AG20443 (cell line): ENCODE measurements around the gene TXNDC11.
A peak's percentile ranks its signal among the peaks of the same experiment; 100 is the strongest.

Experiments
- DNase-seq: peaks from one replicate; pipeline ENCODE4 v3.0.0; 2012; ENCODE audit warnings: low spot score, mixed read lengths

Gene TXNDC11

DNA sequence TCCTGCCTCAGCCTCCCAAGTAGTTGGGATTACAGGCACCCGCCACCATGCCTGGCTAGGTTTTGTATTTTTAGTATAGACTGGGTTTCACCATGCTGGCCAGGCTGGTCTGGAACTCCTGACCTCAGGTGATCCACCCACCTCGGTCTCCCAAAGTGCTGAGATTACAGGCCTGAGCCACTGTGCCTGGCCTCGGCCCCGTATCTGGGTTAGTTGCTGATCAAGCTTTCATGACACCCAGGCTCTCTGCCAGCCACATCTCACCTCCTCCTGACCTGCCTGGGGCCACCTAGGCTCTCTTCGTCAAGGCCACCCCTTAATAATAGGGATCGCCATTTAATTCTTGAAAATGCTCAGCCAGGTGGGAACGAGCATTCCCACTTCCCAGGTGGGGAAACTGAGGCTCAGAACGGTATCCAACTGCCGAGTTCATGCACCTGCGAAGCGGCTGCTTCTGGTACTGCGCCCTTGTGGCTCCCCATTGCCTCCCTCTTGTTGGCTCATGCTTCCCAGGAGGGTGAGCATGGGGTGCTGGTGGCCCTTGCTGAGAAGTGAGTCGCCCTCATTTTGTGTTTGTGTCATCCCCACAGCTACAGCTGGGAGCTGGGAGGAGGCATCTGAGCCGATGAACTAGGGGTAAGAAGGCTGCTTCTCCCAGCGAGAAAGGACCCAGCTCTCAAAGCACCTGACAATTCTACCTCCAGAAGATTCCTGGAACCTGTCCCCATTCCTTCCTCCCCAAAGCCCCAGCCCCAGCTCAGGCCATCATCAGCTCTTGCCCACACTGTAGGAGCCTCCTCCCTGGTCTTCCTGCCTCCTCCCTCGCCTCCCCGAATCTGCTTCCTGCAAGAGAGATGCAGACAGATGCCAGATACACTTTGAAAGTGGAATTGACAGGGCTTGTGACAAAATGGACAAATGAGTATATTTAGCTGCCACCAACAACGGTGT, 91.7 kb downstream of the TXNDC11 start:
- DNase-seq = no peak

DNA sequence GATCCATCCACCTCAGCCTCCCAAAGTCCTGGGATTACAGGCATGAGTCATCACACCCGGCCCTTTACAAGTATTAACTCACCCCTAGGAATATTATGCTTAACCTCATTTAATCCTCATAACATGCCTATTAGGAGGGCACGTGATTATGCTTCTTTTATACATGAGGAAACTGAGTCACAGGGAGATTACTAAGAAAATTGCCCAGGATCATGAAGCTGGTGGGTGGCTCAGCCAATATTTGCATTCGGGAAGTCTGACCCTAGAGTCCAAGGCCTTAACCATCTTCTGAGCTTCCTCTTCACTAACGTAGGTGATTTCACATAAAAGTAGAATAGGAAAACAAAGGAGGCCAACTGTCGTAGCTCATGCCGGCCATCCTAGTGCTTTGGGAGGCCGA, 93.4 kb downstream of the TXNDC11 start:
- no peak for DNase-seq

DNA sequence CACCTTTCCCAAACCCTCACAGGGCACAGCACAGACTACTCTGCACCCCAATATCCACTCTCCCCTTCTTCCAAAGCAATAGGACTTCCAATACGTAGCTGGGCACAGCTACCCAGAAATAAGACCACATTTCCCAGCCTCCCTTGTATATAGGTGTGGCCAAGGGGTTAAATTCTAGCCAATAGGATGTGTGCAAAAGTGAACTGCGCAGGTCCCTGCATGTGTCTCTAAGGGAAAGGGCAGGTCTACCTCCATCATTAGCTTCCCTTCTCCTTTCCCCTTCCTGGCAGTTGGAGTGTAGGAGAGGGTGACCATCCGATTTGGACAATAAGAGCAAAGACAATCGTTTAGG, 99.9 kb downstream of the TXNDC11 start:
- DNase-seq = no peak

DNA sequence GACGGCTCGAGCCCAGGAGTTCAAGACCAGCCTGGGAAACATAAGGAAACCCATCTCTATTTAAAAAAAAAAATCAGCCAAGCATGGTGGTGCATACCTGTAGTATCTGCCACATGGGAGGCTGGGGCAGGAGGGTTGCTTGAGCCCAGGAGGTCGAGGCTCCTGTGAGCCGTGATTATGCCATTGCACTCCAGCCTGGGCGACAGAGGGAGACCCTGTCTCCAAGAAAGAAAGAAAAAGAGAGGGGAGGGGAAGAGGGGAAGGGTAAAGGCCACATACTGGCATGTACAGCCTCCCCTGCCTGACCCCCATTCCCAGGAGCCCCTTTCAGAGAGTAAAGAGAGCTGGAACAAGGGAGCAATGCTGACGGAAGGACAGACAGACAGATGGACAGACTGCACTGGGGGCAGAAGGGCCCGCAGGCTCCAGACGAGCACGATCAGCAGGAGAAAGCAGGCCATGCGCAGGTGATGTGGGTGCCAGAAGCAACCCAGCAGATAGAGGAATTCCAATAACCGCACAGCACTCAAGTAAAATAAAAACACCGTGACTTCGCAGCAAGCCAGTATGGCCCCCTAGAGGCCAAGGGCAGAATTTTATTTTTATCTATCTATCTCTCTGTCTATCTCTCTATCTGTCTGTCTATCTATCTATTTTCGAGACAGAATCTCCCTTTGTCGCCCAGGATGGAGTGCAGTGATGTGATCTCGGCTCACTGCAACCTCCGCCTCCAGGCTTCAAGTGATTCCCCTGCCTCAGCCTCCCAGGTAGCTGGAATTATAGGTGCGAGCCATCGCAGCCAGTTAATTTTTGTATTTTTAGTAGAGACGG, 101.5 kb downstream of the TXNDC11 start:
- peak; percentile 82 for DNase-seq

DNA sequence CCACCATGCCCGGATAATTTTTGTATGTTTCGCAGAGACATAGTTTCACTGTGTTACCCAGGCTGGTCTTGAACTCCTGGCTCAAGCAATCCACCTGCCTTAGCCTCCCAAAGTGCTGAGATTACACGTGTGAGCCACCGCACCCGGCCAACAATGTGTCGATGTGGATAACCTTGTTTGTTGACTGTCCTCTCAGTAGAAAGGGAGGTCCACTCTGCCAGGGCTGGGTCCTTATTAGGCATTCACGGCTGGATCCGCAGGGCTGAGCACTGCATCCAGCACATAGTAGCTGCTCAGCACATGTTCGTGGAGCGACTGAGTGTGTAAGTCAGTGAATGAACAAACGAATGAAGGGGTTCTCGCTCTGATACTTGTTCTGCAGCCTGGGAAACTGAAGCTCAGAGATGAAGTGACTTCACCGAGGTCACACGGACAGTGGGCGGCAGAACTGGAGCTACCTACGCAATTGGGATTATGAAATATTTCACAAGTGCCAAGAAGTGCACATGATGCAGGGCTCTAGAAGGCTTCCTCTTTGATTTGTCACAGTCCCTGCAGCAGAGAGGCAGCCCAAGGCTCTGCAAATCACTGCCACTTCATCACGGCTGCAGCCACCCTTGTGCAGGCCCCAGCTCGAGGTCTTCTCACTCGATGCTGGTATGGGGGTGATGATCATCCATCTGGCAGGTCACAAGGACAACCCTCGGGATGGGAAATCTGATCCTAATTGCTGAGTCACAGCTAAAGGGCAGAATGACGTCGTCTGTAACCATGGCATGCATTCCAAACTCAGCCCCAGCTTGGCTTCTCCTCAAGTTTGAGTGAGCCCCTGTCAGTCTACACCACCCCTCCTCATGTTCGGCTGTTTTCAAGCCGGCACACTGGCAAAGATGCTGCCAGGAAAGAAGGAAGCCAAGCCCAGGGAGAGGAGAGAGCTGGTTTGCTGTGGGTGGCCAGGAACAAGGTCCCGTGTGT, 102.4 kb downstream of the TXNDC11 start:
- DNase-seq = peak; percentile 90

DNA sequence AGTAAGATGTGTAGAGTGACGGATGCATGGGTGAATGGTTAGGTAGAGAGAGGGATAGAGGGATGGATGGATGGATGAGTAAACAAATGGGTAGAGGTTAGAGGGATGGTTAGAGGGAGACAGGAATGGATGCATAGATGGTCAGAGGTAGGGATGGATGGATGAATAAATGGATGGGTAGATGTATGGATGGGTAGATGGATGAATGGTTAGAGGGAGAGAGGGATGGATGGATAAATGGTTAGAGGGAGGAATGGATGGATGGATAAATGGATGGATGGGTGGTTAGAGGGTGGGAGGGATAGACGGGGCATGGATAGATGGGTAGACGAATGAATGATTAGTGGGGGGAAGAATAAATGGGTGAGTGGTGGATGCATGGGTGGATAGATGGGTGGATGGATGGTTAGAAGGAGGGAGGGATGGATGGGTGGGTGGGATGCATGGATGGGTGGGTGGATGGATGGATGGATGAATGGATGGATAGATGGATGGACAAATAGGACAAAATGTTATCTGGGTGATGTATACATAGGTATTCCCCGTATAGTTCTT, 103.6 kb downstream of the TXNDC11 start:
- DNase-seq = no peak

DNA sequence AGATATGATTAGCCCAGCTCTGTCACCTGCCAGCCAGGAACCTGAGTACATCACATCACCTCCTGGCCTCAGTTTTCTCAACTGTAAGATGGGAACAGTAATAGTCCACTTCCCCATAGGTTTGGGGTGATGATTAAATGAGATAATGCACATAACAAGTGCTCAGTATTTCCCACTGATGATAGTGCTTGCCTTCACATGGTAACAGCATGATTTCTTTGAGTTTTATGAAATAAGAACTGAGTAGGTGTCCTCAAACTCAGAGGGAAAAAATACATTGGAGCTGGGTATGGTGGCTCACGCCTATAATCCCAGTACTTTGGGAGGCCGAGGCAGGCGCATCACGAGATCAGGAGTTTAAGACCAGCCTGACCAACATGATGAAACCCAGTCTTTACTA, 104.5 kb downstream of the TXNDC11 start:
- DNase-seq = no peak

DNA sequence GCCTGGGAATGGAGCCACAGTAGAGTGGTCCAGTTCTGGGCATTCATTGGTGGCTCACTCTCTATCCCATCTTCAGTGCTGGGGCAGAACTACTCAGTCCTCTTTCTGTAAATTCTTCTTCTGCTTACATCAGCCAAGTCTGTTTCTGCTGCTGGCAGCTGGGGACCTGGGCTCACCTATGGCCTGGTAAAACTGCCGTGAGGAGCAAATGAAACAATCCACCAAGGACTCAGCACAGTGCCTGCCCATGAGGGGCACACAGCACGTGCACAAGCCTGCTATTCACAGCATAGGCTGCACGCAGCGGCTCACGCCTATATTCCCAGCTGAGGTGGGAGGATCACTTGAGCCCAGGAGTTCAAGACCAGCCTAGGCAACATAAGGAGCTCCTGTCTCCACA, 105.3 kb downstream of the TXNDC11 start:
- no peak for DNase-seq

DNA sequence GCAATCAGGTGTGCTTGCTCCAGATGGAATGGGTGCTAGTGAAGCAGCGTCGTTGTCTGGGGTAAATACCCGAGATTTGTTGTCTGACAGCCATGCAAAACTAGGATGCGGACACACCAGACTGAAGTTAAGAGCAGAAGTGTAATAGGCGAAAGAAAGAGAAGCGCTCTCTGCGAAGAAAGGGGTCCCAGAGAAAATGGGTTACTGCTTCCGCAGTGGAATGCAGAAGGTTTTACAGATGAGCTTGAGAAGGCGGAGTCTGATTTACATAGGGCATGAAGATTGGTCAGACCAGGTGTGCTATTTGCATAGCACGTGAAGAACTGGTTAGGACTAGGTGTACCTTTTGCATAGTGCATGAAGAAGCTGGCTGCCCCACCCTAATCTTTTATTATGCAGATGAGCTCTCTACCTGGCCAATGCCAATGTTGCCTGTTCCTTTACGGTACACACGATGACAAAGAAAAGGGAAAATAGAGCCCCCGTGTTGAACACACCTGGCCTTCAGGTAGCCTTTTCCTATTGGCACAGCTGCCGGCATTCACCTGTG, 106.4 kb downstream of the TXNDC11 start:
- no peak for DNase-seq

DNA sequence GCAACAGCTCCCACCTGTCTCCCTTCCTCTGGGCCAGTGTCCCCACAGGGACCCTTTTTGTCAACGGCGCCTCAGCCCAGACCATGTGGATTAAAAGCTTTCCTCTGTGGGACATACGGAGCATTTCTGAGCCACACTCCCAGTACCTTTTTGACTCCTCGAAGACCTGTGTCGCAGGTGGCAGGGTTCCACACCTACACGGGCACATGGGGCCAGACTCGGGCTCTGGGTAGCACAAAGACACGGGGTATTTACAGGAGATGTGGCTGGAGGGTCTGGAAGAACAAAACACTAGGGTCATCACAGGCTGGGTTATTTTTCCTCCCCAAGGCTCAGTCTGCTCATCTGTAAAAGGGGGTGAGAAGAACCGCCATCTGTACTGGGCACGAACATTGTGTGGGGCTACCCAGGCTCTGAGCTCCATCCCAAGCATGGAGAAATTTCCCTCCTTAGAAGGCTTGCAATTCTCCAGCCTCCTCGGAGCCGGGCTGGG, 106.9 kb downstream of the TXNDC11 start:
- no peak for DNase-seq

DNA sequence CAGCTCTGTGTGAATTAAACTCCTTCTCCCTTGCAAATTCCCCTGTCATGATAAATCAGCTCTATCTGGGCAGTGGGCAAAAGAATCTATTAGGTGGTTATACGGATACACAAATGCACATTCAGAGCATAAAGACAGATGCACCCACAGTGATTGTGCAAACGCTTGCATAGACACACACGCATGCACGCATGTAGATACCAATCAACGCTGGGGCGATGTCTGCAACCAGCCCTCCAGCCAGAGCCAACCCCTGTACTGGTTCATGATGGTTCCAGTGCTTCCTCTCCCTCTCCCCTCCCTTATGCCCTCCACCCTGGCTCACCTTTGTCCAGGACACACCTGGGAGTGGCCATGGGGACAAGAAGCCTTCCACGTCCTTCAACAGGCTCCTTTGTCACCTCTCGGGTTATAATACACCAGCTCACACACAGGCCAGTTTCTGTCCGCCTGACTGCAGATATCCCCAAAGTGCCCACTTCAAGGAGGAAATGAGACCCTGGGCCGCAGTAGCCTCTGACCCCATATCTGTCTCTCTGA, 107.5 kb downstream of the TXNDC11 start:
- DNase-seq = no peak

DNA sequence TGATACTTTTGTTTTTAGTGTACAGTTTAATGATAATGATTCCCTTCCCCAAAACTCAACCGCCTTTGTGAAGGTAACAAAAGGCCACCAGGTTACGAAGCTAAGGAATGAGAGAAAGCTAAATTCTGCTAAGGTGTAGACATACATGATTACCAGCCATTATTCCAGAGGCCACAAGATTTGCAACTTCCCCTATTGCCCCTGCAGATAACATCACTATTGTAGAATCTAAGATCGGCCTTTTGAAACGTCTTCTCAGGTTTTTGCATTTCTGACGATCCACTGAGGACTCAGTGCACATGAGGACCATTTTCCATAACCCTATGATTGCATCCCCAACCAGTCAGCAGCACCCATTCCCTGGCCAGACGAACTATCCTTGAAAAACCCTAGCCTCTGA, 108.3 kb downstream of the TXNDC11 start:
- DNase-seq = no peak

DNA sequence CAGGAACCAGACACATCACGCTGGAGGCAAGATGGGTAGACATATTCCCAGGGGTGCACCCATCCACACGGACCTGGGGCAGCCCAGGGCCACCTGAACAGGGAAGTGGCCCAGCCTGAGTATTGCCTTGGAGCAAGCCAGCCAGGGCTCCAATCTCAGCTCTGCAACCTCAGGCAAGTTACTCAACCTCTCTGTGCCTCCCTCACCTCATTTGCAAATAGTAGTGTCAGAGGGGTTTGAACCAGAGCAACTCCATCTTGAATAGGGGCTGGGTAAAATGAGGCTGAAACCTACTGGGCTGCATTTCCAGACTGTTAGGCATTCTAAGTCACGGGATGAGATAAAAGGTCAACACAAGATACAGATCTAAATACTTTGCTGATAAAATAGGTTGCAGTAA, 109.5 kb downstream of the TXNDC11 start:
- DNase-seq = no peak

DNA sequence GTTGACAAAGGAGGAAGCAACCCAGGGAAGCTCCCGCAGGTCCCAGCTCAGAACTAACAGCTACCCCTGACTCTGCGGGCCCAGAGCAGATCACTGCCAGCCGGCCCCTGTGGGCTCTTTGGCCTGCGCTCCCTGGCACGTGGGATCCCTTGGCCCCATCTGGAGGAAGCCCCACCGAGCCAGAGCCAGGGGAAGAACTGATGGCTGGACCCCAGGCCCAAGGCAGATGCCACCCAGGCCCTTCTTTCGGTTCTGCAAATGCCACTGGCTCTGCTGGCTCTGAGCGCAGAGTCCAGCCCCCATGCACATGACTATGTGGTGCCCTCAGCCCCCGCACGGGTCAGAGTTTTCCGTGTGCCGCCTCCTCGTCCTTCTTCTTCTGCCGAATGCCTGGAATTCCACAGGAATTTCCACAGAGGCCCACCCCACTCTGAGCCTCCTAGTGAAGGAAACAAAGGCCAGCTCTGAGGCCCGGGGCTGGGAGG, 110.2 kb downstream of the TXNDC11 start:
- DNase-seq = peak; percentile 80

DNA sequence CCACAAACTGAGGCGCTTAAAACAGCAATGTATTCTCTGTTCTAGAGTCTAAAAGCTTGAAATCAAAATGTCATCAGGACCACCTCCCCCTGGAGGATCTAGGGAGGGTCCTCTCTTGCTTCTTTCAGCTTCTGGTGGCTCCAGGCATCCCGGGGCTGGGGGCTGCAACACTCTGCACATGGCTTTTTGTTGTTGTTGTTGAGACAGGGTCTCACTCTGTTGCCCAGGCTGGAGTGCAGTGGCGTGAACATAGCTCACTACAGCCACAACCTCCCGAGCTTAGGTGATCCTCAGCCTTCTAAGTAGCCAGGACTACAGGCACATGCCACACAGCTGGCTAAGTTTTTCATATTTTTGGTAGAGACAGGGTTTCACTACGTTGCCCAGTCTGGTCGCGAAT, 111.4 kb downstream of the TXNDC11 start:
- DNase-seq = no peak

DNA sequence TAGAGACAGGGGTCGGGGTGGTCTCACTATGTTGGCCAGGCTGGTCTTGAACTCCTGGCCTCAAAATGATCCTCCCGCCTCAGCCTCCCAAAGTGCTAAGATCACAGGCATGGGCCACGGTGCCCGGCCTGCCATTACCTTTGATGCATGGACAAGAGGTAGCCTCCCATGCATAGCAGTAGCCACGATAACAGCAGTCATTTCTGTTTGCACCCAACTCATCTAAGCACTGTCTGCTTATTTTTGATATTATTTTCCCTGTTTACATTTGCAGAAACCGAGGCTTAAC, 111.9 kb downstream of the TXNDC11 start:
- DNase-seq = no peak

DNA sequence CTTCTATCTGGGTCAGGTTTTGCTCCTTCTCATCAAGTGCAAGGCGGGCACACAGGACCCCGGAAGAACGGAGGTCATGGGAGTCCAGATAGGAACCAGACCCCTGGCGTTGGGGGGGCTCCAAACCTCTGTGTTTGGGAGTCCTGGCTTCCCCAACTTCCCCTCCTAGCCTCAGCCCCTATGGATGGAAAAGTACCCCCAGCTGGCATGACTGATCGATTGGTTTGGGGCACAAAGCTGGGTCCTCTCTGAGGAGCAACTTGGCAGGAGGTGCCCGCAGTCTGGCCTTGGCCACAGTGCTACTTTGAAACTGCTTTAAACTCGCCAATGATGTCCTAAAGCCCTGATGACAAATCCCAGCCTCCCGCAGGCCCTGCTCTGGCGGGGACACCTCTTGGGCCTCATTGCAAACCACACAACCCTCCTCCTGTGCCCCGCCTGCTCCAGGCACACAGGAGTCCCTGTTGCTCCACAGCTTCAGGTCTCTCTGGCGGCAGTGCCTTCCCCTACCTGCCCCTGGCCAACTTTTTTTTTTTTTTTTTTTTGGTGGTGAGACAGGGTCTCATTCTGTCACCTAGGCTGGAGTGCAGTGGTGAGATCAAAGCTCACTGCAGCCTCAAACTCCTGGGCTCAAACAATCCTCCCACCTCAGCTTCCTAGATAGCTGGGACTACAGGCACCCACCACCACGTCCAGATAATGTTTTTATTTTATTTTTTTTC, 112.5 kb downstream of the TXNDC11 start:
- DNase-seq = no peak
